A673 (cell line): ENCODE results near the gene ATP10D. TPM values are rescaled to one million over a fixed set of nuclear protein-coding genes. Genes with fewer than 3 reads are reported as not detected.
"Not testable (repeated sequence)": the region's sequence is repeated elsewhere in the genome, so short reads cannot be mapped to it uniquely, and the experiment has no call there.

Experiments used
- BruUV-seq: library from RNA; stranded (reverse); fragments of 400-500 nt; replicated peaks from 2 replicates; lab custom pipeline; 2021; lab: Mats Ljungman, UMichigan
- CTCF ChIA-PET: fragments of 300-600 bp; sonication (Branson Sonifier 250); formaldehyde crosslinking; loops from one replicate; lab custom pipeline; 2022; ENCODE audit warnings: antibody characterized with exemption; lab: Charles Lee
- POLR2A ChIA-PET: fragments of 300-600 bp; sonication (Branson Sonifier 250); formaldehyde crosslinking; loops from one replicate; lab custom pipeline; 2022; ENCODE audit warnings: antibody characterized with exemption; ENCODE audit not compliant: low non-redundant PET; lab: Charles Lee
- DNase-seq: peaks from one replicate; pipeline ENCODE4 v3.0.0-alpha.2; 2015; ENCODE audit warnings: low spot score
- H3K27ac ChIP-seq: fragments of 200-600 bp; sonication (generic); 2 replicates; pipeline ENCODE4 v1.5.1; 2016; ENCODE audit warnings: mixed run types, low read depth, mild to moderate bottlenecking, mixed read lengths, antibody characterized with exemption, low read length; ENCODE audit not compliant: poor library complexity, severe bottlenecking
- H3K27me3 ChIP-seq: fragments of 200-600 bp; sonication (generic); replicated peaks from 2 replicates; pipeline ENCODE4 v1.6.1; 2017; ENCODE audit warnings: mixed run types, low read depth, mild to moderate bottlenecking, mixed read lengths, antibody characterized with exemption, low read length; ENCODE audit not compliant: insufficient read depth, poor library complexity
- H3K36me3 ChIP-seq: fragments of 200-600 bp; sonication (generic); 2 replicates; pipeline ENCODE4 v1.6.1; 2016; ENCODE audit warnings: mixed run types, mild to moderate bottlenecking, mixed read lengths, antibody characterized with exemption, low read length; ENCODE audit not compliant: insufficient read depth, poor library complexity, severe bottlenecking
- H3K4me1 ChIP-seq: fragments of 200-600 bp; sonication (generic); 2 replicates; pipeline ENCODE4 v1.6.1; 2017; ENCODE audit warnings: mixed run types, mild to moderate bottlenecking, mixed read lengths, antibody characterized with exemption, low read length; ENCODE audit not compliant: insufficient read depth, poor library complexity, severe bottlenecking
- H3K4me3 ChIP-seq: fragments of 200-600 bp; sonication (generic); 2 replicates; pipeline ENCODE4 v1.5.1; 2016; ENCODE audit warnings: low read depth, mixed run types, mild to moderate bottlenecking, mixed read lengths, low read length; ENCODE audit not compliant: poor library complexity, severe bottlenecking
- H3K9me3 ChIP-seq: fragments of 200-600 bp; sonication (generic); 2 replicates; pipeline ENCODE4 v1.6.1; 2016; ENCODE audit warnings: mixed run types, low read depth, mild to moderate bottlenecking, mixed read lengths, antibody characterized with exemption, low read length; ENCODE audit not compliant: poor library complexity, severe bottlenecking
- CTCF ChIP-seq: fragments of 300-800, 200-600 bp; sonication (generic); conservative IDR thresholded peaks from 2 replicates; pipeline ENCODE4 v1.5.1; 2017; ENCODE audit warnings: low read depth, mild to moderate bottlenecking, antibody characterized with exemption, low read length, moderate library complexity, mixed read lengths
- EZH2 ChIP-seq: fragments of 200-600 bp; sonication (generic); IDR thresholded peaks from 2 replicates; pipeline ENCODE4 v1.6.1; 2017; ENCODE audit warnings: borderline replicate concordance, low read depth, mild to moderate bottlenecking, mixed read lengths, antibody characterized with exemption, low read length; ENCODE audit not compliant: poor library complexity, severe bottlenecking
- intact Hi-C: fragments of 100-400 bp; cut with micrococcal nuclease; formaldehyde crosslinking; loops from one replicate; pipeline ENCODE4 v1.10.0; 2022; ENCODE audit not compliant: unreplicated experiment
- total RNA-seq: library from RNA; stranded (reverse); gene quantifications from 2 replicates; pipeline ENCODE4 v1.2.3, GENCODE V29; 2021

The ATP10D gene
- total RNA-seq, 1 experiment from 2014 or later = 16.1 TPM

- POLR2A ChIA-PET = no interaction called here
- H3K4me1 ChIP-seq = no peaks in the 10 kb centered on the region
- intact Hi-C loops = no loop called here
- no peak overlapping the region for H3K27ac ChIP-seq
- BruUV-seq = no TSS peak
- CTCF ChIA-PET = no interaction called here
- peaks cover 12% of the 10 kb centered on the region for H3K9me3 ChIP-seq
- no peaks in the 10 kb centered on the region for H3K36me3 ChIP-seq
- no peak for DNase-seq
- TF ChIP-seq CTCF (no peak), EZH2 (no peak)
- H3K4me3 ChIP-seq = no peak overlapping the region
- H3K27me3 ChIP-seq = no peaks in the 10 kb centered on the region
Observed at GRCh38 chr4:47536966-47537365, 51.9 kb downstream of the ATP10D start.

GRCh38 chr4:47538111-47538824 is 53.2 kb downstream of the ATP10D start:
- POLR2A ChIA-PET = no interaction called here
- Histone ChIP-seq H3K36me3 (no peaks in the 10 kb centered on the region), H3K4me3 (no peak overlapping the region), H3K4me1 (no peaks in the 10 kb centered on the region), H3K9me3 (peaks cover 12% of the 10 kb centered on the region), H3K27ac (no peak overlapping the region), H3K27me3 (no peaks in the 10 kb centered on the region)
- CTCF ChIA-PET = no interaction called here
- BruUV-seq = no TSS peak
- DNase-seq = no peak
- intact Hi-C loops = no loop called here
- TF ChIP-seq CTCF (no peak), EZH2 (no peak)

- DNase-seq = no peak
- ChIA-PET POLR2A (no interaction called here), CTCF (no interaction called here)
- Histone ChIP-seq H3K36me3 (no peaks in the 10 kb centered on the region), H3K4me1 (peaks cover 3% of the 10 kb centered on the region), H3K9me3 (peaks cover 12% of the 10 kb centered on the region), H3K27ac (no peak overlapping the region), H3K4me3 (no peak overlapping the region), H3K27me3 (no peaks in the 10 kb centered on the region)
- BruUV-seq = no TSS peak
- TF ChIP-seq CTCF (no peak), EZH2 (no peak)
- intact Hi-C loops = no loop called here
Observed at GRCh38 chr4:47538825-47539154, 53.7 kb downstream of the ATP10D start.

- intact Hi-C loops, H3K9me3 ChIP-seq, POLR2A ChIA-PET, CTCF ChIA-PET, H3K27ac ChIP-seq, BruUV-seq, H3K4me3 ChIP-seq, DNase-seq, H3K36me3 ChIP-seq, H3K4me1 ChIP-seq, H3K27me3 ChIP-seq: not testable (repeated sequence)
Observed at GRCh38 chr4:47542640-47543039, 57.6 kb downstream of the ATP10D start.
